ENCODE measurements around the gene ZNRF3. TPM values are rescaled to one million over a fixed set of nuclear protein-coding genes. Genes with fewer than 3 reads are reported as not detected.

Gene ZNRF3
- total RNA-seq, 1 donor from 2014 or later: 5.8 TPM

DNA sequence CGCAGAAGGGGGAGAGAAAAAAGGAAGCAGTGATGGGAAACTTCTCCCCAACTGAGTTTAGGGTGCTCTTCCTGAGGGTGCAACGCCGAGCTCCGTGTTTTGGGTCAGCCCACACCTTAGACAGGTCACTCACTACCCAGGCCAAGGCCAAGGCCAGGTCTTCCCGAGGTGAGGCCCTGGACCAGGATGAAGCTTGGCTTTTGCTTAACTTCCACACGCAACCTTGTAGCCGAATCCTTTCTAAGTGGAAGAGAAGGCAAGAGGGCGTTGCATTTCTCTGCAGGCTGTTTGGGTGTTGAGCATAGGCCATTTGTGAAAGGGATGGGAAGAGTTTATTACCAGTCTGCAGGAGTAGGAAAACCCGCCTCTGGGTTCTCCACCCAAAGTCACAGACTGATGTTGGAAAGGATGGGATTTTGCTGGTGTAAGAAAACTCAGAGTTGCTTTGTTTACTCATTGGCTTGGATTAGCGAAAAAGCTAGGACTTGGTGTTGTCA is 191.0 kb downstream of the ZNRF3 start:
- peaks cover 25% of the 10 kb centered on the region for H3K27me3 ChIP-seq (ENCODE audit: insufficient read depth, low read length)
- no peaks in the 10 kb centered on the region for H3K79me2 ChIP-seq (ENCODE audit: insufficient read depth, low read length)
- H3K4me3 ChIP-seq (ENCODE audit: insufficient read depth, low read depth, low read length): no peak overlapping the region
- Mint-ChIP-seq H3K4me3 (ENCODE audit: unreplicated experiment) (peak overlapping the region; percentile 60), H3K27me3 (ENCODE audit: low read depth, unreplicated experiment) (peaks cover 35% of the 10 kb centered on the region), H3K9me3 (ENCODE audit: unreplicated experiment) (no peaks in the 10 kb centered on the region), H3K36me3 (ENCODE audit: low read depth, unreplicated experiment) (no peaks in the 10 kb centered on the region), H3K4me1 (ENCODE audit: low read depth, unreplicated experiment) (peaks cover 2% of the 10 kb centered on the region), H3K27ac (ENCODE audit: unreplicated experiment) (no peak overlapping the region)
- DNase-seq (ENCODE audit: low read depth): no peak
- H4K20me1 ChIP-seq (ENCODE audit: insufficient read depth, low read length): no peaks in the 10 kb centered on the region
- H3K36me3 ChIP-seq (ENCODE audit: insufficient read depth, low read length): no peaks in the 10 kb centered on the region
- TF ChIP-seq, protein P1, sequence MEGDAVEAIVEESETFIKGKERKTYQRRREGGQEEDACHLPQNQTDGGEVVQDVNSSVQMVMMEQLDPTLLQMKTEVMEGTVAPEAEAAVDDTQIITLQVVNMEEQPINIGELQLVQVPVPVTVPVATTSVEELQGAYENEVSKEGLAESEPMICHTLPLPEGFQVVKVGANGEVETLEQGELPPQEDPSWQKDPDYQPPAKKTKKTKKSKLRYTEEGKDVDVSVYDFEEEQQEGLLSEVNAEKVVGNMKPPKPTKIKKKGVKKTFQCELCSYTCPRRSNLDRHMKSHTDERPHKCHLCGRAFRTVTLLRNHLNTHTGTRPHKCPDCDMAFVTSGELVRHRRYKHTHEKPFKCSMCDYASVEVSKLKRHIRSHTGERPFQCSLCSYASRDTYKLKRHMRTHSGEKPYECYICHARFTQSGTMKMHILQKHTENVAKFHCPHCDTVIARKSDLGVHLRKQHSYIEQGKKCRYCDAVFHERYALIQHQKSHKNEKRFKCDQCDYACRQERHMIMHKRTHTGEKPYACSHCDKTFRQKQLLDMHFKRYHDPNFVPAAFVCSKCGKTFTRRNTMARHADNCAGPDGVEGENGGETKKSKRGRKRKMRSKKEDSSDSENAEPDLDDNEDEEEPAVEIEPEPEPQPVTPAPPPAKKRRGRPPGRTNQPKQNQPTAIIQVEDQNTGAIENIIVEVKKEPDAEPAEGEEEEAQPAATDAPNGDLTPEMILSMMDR (IDR thresholded peaks at IDR 0.05; ENCODE audit: insufficient read depth, low read depth, low read length): no peak
- TF ChIP-seq EZH2 (IDR thresholded peaks at IDR 0.05; ENCODE audit: insufficient read depth, low read length): no peak
- H3K27ac ChIP-seq (ENCODE audit: low read depth, low read length): no peak overlapping the region
- no peaks in the 10 kb centered on the region for H3K9me3 ChIP-seq (ENCODE audit: insufficient read depth, low read depth, low read length)
- peaks cover 14% of the 10 kb centered on the region for H3K4me1 ChIP-seq (ENCODE audit: insufficient read depth, low read length)
- FAIRE-seq: no peak
- H2AFZ ChIP-seq (ENCODE audit: low read depth, low read length): peak overlapping the region; percentile 83
- H3K9ac ChIP-seq (ENCODE audit: low read length): no peak overlapping the region
- peak overlapping the region; percentile 88 for H3K4me2 ChIP-seq (ENCODE audit: low read length)

DNA sequence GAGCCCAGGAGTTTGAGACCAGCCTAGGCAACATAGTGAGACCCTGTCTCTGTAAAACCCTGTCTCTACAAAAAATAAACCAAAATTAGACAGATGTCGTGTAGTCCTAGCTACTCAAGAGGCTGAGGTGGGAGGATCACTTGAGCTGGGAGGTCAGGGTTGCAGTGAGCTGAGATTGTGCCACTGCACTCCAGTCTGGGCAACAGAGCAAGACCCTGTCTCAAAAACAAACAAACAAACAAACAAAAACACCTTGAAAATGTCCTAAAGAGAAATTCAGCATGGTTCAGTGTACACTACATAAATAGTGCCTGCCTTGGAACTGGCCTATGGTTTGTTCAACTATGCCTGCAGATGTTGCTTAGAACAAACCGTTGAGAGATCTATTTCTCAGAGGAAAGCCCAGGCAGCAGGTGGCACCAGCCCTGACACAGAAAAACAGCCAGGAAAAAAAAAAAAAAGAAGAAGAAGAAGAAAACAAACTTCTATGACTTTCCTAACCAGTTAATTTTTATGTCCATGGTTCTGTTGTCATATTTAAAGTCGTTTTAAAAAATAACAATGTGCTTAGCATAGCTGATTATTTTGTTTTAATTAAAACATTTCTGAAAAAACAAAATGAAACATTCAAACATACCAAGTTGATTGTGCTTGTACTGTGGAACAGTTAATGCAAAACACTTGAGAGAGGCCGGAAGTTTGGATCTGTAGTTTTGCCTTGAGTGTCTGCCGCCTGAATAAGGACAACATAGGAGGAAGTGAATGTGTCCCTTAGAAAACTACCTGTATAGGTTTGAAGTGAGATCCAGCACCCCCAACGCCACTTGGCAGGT is 194.9 kb downstream of the ZNRF3 start:
- Histone ChIP-seq H3K9me3 (ENCODE audit: insufficient read depth, low read depth, low read length) (no peaks in the 10 kb centered on the region), H3K4me1 (ENCODE audit: insufficient read depth, low read length) (peaks cover 9% of the 10 kb centered on the region), H2AFZ (ENCODE audit: low read depth, low read length) (no peak overlapping the region), H3K27ac (ENCODE audit: low read depth, low read length) (no peak overlapping the region), H3K79me2 (ENCODE audit: insufficient read depth, low read length) (no peaks in the 10 kb centered on the region), H3K27me3 (ENCODE audit: insufficient read depth, low read length) (peaks cover 9% of the 10 kb centered on the region), H3K4me2 (ENCODE audit: low read length) (no peak overlapping the region), H3K9ac (ENCODE audit: low read length) (no peak overlapping the region), H3K4me3 (ENCODE audit: insufficient read depth, low read depth, low read length) (no peak overlapping the region), H3K36me3 (ENCODE audit: insufficient read depth, low read length) (no peaks in the 10 kb centered on the region), H4K20me1 (ENCODE audit: insufficient read depth, low read length) (no peaks in the 10 kb centered on the region)
- Mint-ChIP-seq H3K36me3 (ENCODE audit: low read depth, unreplicated experiment) (no peaks in the 10 kb centered on the region), H3K27ac (ENCODE audit: unreplicated experiment) (no peak overlapping the region), H3K4me1 (ENCODE audit: low read depth, unreplicated experiment) (peaks cover 2% of the 10 kb centered on the region), H3K9me3 (ENCODE audit: unreplicated experiment) (no peaks in the 10 kb centered on the region), H3K4me3 (ENCODE audit: unreplicated experiment) (no peak overlapping the region), H3K27me3 (ENCODE audit: low read depth, unreplicated experiment) (peaks cover 7% of the 10 kb centered on the region)
- TF ChIP-seq, protein P1 (IDR thresholded peaks at IDR 0.05; ENCODE audit: insufficient read depth, low read depth, low read length): no peak
- no peak for TF ChIP-seq EZH2 (IDR thresholded peaks at IDR 0.05; ENCODE audit: insufficient read depth, low read length)
- no peak for DNase-seq (ENCODE audit: low read depth)
- FAIRE-seq: no peak

DNA sequence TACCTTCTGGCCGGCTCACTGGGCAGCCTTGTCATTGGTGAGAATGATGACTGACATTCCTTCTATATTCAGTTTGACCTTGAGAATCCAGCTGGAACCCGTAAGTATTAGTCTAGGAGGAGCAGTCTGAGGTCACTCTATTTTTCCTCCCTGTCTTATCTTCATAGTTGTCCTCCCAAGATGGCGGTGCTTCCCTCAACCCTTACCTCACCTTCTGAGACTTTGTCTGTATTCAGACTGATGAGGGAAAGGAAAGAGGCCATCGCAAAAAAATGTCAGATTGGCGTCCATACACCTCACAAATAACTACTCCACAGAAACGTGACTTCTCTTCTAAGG is 195.5 kb downstream of the ZNRF3 start:
- Mint-ChIP-seq H3K4me1 (ENCODE audit: low read depth, unreplicated experiment) (peaks cover 4% of the 10 kb centered on the region), H3K27ac (ENCODE audit: unreplicated experiment) (no peak overlapping the region), H3K27me3 (ENCODE audit: low read depth, unreplicated experiment) (peaks cover 7% of the 10 kb centered on the region), H3K4me3 (ENCODE audit: unreplicated experiment) (no peak overlapping the region), H3K9me3 (ENCODE audit: unreplicated experiment) (no peaks in the 10 kb centered on the region), H3K36me3 (ENCODE audit: low read depth, unreplicated experiment) (no peaks in the 10 kb centered on the region)
- peaks cover 6% of the 10 kb centered on the region for H3K27me3 ChIP-seq (ENCODE audit: insufficient read depth, low read length)
- no peaks in the 10 kb centered on the region for H3K9me3 ChIP-seq (ENCODE audit: insufficient read depth, low read depth, low read length)
- no peak overlapping the region for H2AFZ ChIP-seq (ENCODE audit: low read depth, low read length)
- DNase-seq (ENCODE audit: low read depth) (no peak), FAIRE-seq (no peak)
- peaks cover 3% of the 10 kb centered on the region for H3K4me1 ChIP-seq (ENCODE audit: insufficient read depth, low read length)
- H3K4me2 ChIP-seq (ENCODE audit: low read length): no peak overlapping the region
- no peaks in the 10 kb centered on the region for H3K36me3 ChIP-seq (ENCODE audit: insufficient read depth, low read length)
- H3K9ac ChIP-seq (ENCODE audit: low read length): no peak overlapping the region
- H3K27ac ChIP-seq (ENCODE audit: low read depth, low read length): no peak overlapping the region
- no peak for TF ChIP-seq EZH2 (IDR thresholded peaks at IDR 0.05; ENCODE audit: insufficient read depth, low read length)
- TF ChIP-seq, protein P1 (IDR thresholded peaks at IDR 0.05; ENCODE audit: insufficient read depth, low read depth, low read length): no peak
- H3K4me3 ChIP-seq (ENCODE audit: insufficient read depth, low read depth, low read length): no peak overlapping the region
- H4K20me1 ChIP-seq (ENCODE audit: insufficient read depth, low read length): no peaks in the 10 kb centered on the region
- no peaks in the 10 kb centered on the region for H3K79me2 ChIP-seq (ENCODE audit: insufficient read depth, low read length)
